ENCODE measurements around the gene EPOP.
"Not testable (repeated sequence)": the region's sequence is repeated elsewhere in the genome, so short reads cannot be mapped to it uniquely, and the experiment has no call there.

Gene EPOP

GRCh38 chr17:38653230-38653629, 21.5 kb downstream of the EPOP start:
- Histone ChIP-seq H3K4me3 (no peak overlapping the region), H3K36me3 (no peaks in the 10 kb centered on the region), H3K4me2 (peak overlapping the region in 8 of 11 experiments; percentile 10 to 90 (median 75); a peak in 9 of 22 replicates), H3K9ac (no peak overlapping the region), H3K27ac (no peak overlapping the region), H4K20me1 (no peaks in the 10 kb centered on the region), H3K9me3 (replicated peaks in 1 of 11) (no peaks in the 10 kb centered on the region), H3K27me3 (peaks cover 0 to 15% (median 0%) of the 10 kb centered on the region in 11 experiments; a peak in 4 of 22 replicates), H3K4me1 (peaks cover 15 to 61% (median 50%) of the 10 kb centered on the region in 10 experiments)
- no peak for TF ChIP-seq Cebpa-rat (IDR thresholded peaks at IDR 0.05)

GRCh38 chr17:38650653-38651173, 24.0 kb downstream of the EPOP start:
- not testable (repeated sequence) for H3K4me3 ChIP-seq; H3K9me3 ChIP-seq (replicated peaks in 1 of 11); H3K9ac ChIP-seq; H4K20me1 ChIP-seq; H3K27ac ChIP-seq; H3K36me3 ChIP-seq
- peaks cover 0 to 15% (median 0%) of the 10 kb centered on the region in 11 experiments; a peak in 4 of 22 replicates for H3K27me3 ChIP-seq
- H3K4me2 ChIP-seq = peak overlapping the region in 3 of 11 experiments; percentile 28 to 64 (median 50); a peak in 2 of 22 replicates
- H3K4me1 ChIP-seq = peaks cover 11 to 49% (median 44%) of the 10 kb centered on the region in 10 experiments

- Histone ChIP-seq H3K27ac (no peak overlapping the region), H4K20me1 (no peaks in the 10 kb centered on the region), H3K4me1 (peaks cover 0 to 6% (median 0%) of the 10 kb centered on the region in 10 experiments; a peak in 1 of 20 replicates), H3K4me3 (no peak overlapping the region), H3K9me3 (replicated peaks in 1 of 11) (no peaks in the 10 kb centered on the region), H3K36me3 (no peaks in the 10 kb centered on the region), H3K9ac (no peak overlapping the region), H3K4me2 (no peak overlapping the region), H3K27me3 (no peaks in the 10 kb centered on the region)
- TF ChIP-seq Cebpa-rat (IDR thresholded peaks at IDR 0.05) = no peak
Observed at GRCh38 chr17:38637951-38638350, 36.8 kb downstream of the EPOP start.

GRCh38 chr17:38636054-38636453, 38.7 kb downstream of the EPOP start:
- no peak overlapping the region for H3K9ac ChIP-seq
- no peak for TF ChIP-seq Cebpa-rat (IDR thresholded peaks at IDR 0.05)
- H3K4me3 ChIP-seq = no peak overlapping the region
- peaks cover 0 to 6% (median 0%) of the 10 kb centered on the region in 10 experiments; a peak in 1 of 20 replicates for H3K4me1 ChIP-seq
- H3K27ac ChIP-seq = no peak overlapping the region
- no peaks in the 10 kb centered on the region for H3K9me3 ChIP-seq (replicated peaks in 1 of 11)
- no peaks in the 10 kb centered on the region for H3K27me3 ChIP-seq
- no peaks in the 10 kb centered on the region for H3K36me3 ChIP-seq
- H4K20me1 ChIP-seq = no peaks in the 10 kb centered on the region
- H3K4me2 ChIP-seq = no peak overlapping the region

- Histone ChIP-seq H3K9me3 (replicated peaks in 1 of 11) (no peaks in the 10 kb centered on the region; a peak in 1 of 22 replicates), H4K20me1 (no peaks in the 10 kb centered on the region), H3K27ac (no peak overlapping the region), H3K27me3 (no peaks in the 10 kb centered on the region), H3K36me3 (no peaks in the 10 kb centered on the region), H3K9ac (no peak overlapping the region), H3K4me1 (peaks cover 0 to 6% (median 0%) of the 10 kb centered on the region in 10 experiments; a peak in 1 of 20 replicates), H3K4me3 (no peak overlapping the region), H3K4me2 (no peak overlapping the region)
- no peak for TF ChIP-seq Cebpa-rat (IDR thresholded peaks at IDR 0.05)
Observed at GRCh38 chr17:38632334-38632733, 42.4 kb downstream of the EPOP start.

- no peaks in the 10 kb centered on the region for H3K27me3 ChIP-seq
- H3K4me1 ChIP-seq = peaks cover 8 to 12% (median 10%) of the 10 kb centered on the region in 10 experiments; a peak in 17 of 20 replicates
- no peak overlapping the region for H3K9ac ChIP-seq
- no peaks in the 10 kb centered on the region for H4K20me1 ChIP-seq
- no peak overlapping the region for H3K4me2 ChIP-seq
- H3K36me3 ChIP-seq = no peaks in the 10 kb centered on the region
- no peak overlapping the region for H3K4me3 ChIP-seq
- H3K9me3 ChIP-seq (replicated peaks in 1 of 11) = peaks cover 0 to 10% (median 6%) of the 10 kb centered on the region in 11 experiments; a peak in 8 of 22 replicates
- no peak overlapping the region for H3K27ac ChIP-seq
- no peak for TF ChIP-seq Cebpa-rat (IDR thresholded peaks at IDR 0.05)
Observed at GRCh38 chr17:38628441-38628840, 46.3 kb downstream of the EPOP start.

- Histone ChIP-seq H3K27ac (no peak overlapping the region), H3K9me3 (replicated peaks in 1 of 11) (peaks cover 0 to 10% (median 6%) of the 10 kb centered on the region in 11 experiments; a peak in 8 of 22 replicates), H3K27me3 (no peaks in the 10 kb centered on the region), H3K4me2 (no peak overlapping the region), H3K4me1 (peaks cover 8 to 12% (median 10%) of the 10 kb centered on the region in 10 experiments; a peak in 17 of 20 replicates), H4K20me1 (no peaks in the 10 kb centered on the region), H3K36me3 (no peaks in the 10 kb centered on the region), H3K9ac (no peak overlapping the region), H3K4me3 (no peak overlapping the region)
- no peak for TF ChIP-seq Cebpa-rat (IDR thresholded peaks at IDR 0.05)
Observed at GRCh38 chr17:38627957-38628356, 46.8 kb downstream of the EPOP start.

- H3K27me3 ChIP-seq; H3K9ac ChIP-seq; H4K20me1 ChIP-seq; H3K4me2 ChIP-seq; H3K4me3 ChIP-seq; H3K36me3 ChIP-seq; H3K27ac ChIP-seq; H3K9me3 ChIP-seq (replicated peaks in 1 of 11): not testable (repeated sequence)
- peaks cover 8 to 15% (median 10%) of the 10 kb centered on the region in 10 experiments; a peak in 17 of 20 replicates for H3K4me1 ChIP-seq
Observed at GRCh38 chr17:38626606-38627226, 48.0 kb downstream of the EPOP start.

GRCh38 chr17:38625482-38625881, 49.3 kb downstream of the EPOP start:
- no peak overlapping the region; a peak in 1 of 22 replicates for H3K27ac ChIP-seq
- 0 out of 22 replicates have a peak, but pooled peaks cover 0 to 4% (median 0%) of the 10 kb centered on the region in 11 experiments for H3K27me3 ChIP-seq
- H3K9me3 ChIP-seq (replicated peaks in 1 of 11) = peaks cover 0 to 10% (median 6%) of the 10 kb centered on the region in 11 experiments; a peak in 8 of 22 replicates
- H4K20me1 ChIP-seq = no peaks in the 10 kb centered on the region
- H3K4me1 ChIP-seq = peaks cover 8 to 15% (median 10%) of the 10 kb centered on the region in 10 experiments; a peak in 17 of 20 replicates
- TF ChIP-seq Cebpa-rat (IDR thresholded peaks at IDR 0.05) = no peak
- H3K4me2 ChIP-seq = peak overlapping the region in 10 of 11 experiments; percentile 0 to 48 (median 40); a peak in 9 of 22 replicates
- H3K36me3 ChIP-seq = no peaks in the 10 kb centered on the region
- no peak overlapping the region for H3K9ac ChIP-seq
- no peak overlapping the region for H3K4me3 ChIP-seq

Data from BLaER1 treated with 17β-estradiol and CSF1 and Interleukin-3, amounts not matched to agents 10 nM and 100 nM (cell line).